ENCODE measurements around the gene KRT84.

Gene KRT84, protein sequence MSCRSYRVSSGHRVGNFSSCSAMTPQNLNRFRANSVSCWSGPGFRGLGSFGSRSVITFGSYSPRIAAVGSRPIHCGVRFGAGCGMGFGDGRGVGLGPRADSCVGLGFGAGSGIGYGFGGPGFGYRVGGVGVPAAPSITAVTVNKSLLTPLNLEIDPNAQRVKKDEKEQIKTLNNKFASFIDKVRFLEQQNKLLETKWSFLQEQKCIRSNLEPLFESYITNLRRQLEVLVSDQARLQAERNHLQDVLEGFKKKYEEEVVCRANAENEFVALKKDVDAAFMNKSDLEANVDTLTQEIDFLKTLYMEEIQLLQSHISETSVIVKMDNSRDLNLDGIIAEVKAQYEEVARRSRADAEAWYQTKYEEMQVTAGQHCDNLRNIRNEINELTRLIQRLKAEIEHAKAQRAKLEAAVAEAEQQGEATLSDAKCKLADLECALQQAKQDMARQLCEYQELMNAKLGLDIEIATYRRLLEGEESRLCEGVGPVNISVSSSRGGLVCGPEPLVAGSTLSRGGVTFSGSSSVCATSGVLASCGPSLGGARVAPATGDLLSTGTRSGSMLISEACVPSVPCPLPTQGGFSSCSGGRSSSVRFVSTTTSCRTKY

DNA sequence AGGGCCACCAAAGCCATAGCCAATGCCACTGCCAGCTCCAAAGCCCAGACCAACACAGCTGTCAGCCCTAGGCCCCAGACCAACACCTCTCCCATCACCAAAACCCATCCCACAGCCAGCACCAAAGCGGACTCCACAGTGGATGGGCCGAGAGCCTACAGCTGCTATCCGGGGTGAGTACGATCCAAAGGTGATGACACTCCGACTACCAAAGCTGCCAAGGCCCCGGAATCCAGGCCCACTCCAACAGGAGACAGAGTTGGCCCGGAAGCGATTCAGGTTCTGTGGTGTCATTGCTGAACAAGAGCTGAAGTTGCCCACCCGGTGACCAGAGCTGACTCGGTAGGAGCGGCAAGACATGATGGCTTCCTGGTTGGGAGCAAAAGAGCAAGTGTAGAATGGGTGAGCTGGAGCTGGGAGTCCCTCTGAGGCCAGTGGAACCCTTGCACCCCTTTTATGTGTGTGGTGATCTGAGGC, at the start of gene KRT84:
Gene KRT84, minus strand, starts transcription at position 427 of the 477 bp plus-strand sequence. Its CDS starts 67 bp downstream, at position 360.
- no peak for DNase-seq

DNA sequence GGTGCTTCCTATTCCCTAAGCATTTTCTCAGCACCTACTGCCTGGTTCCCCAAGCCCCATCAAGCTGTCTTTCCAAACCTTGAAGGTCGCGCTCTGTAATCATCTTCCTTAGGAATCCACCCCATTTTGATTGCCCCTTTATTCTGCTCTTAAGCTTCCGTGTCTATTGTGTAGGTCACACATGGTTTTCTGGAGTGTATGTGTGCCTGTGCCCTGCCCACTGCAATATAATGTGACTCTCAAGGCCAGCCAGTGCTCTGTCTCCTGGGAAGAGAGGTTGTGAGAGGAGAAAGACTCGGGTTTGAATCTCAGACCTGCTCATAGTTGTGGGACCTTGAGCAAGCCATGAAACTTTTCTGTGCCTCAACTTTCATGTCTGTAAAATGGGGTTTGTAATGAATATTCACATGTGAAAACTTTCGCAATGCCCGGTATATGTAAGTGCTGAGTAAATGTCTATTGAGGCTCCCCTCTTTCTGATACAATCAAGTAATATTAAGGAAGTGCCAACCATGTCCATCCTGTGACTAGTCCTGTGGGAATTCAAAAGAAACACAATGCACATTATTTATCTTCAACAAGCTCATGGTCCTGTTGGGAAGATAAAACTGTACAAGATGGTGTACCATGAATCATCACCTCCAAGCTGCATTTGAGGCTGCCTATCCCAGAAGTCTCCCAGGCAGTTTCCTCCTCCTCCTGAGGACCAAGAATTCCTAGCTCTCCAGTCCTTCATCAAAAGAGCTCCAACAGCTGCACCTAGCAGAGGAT, 49.5 kb upstream of the KRT84 start:
- DNase-seq = no peak

DNA sequence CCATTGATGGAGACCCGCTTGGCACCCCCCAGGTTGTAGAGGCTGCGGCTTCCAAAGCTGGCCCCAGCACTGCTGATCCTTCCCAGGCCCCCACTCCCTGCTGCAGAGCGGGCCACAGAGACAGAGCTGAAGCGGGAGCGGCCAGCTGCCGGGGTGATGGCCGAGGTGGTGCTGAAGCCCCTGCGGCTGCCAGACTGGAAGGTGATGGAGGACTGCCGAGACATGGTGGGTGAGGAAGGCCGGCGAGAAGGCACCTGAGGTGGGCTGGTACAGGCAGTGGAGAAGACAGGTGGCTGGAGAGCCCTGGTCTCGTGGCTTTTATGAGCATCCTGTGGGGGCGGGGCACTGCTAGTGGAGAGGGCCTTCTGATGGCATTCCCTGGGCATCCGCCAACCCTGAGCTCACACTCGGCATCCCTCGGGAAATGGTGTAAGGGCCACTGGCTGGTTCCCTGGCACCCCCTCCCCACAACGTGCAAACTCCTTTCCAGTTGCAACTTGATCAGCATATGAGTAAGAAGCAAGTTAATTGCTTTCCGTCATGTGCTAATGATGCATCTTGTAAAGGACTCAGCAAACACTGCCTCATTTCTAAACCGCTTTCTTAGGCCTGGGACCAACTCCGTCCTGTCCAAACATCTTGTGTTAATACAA, 48.8 kb upstream of the KRT84 start, which contains the start of gene KRT75:
Gene KRT75, minus strand, starts transcription at position 291 of the 653 bp plus-strand sequence. Its CDS starts 67 bp downstream, at position 224.
- no peak for DNase-seq

DNA sequence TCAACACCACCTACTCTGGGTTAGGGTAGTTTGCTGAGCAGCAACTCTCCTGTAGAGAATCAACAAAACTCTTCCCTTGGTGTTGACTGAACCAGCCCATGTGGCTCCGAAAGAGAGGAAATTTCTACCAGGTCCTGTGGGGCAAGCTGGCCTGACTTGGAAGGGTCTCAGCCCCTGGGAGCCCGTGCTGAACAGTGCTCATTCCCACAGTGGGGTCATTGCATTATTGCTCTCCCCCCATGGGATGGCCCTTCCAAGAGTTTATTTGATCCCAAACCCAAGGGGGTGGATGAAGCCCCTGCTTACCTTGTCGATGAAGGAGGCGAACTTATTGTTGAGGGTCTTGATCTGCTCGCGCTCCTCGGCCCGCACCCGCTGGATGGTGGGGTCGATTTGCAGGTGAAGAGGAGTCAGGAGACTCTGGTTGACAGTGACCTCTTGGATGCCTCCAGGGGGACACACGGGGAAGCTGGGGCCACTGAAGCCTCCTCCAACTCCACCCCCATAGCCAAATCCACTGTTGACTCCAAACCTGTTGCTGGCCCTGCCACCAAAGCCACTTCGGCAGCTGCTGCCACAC, 48.1 kb upstream of the KRT84 start:
- no peak for DNase-seq

DNA sequence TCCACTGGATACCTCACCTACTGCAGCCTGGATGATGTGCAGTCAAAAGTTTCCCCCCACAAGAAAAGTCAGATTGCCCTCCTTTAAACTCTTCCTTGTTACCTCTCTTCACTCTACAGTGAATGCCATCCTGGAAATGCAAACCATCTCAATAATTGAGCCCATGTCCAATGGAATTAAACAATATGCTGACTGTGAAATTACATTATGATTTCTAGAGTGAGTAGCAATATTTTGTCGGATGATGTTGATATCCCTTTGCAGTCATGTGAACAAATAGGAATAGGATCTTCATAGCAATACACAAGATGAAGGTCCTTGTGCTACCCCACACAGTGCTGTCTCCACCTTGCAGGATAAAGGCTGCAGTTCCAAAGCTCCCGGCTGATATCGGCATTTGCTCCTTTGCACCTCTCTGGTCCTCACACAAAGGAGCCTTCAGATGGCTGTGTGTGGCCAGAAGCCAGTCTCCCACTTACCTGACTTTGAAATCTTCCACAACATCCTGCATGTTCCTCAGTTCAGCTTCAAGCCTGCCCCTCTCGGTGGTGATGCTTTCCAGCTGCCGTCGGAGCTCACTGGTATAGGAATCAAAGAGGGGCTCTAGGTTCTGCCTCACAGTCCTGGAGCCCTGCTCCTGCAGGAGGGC, 47.2 kb upstream of the KRT84 start:
- no peak for DNase-seq

DNA sequence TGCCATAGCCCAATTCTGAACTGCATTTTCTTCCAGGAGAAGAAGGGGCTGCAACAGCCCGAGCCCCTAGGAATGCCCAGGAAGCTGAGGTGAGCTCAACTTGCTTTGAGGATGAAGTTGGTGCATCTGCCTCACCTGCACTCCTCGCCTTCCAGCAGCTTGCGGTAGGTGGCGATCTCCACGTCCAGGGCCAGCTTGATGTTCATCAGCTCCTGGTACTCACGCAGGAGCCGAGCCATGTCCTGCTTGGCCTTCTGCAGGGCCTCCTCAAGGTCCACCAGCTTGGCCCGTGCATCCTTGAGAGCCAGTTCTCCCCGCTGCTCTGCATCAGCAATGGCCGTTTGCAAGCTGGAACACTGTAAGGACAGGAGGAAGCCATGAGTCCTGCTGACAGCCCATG, 42.7 kb upstream of the KRT84 start:
- no peak for DNase-seq

DNA sequence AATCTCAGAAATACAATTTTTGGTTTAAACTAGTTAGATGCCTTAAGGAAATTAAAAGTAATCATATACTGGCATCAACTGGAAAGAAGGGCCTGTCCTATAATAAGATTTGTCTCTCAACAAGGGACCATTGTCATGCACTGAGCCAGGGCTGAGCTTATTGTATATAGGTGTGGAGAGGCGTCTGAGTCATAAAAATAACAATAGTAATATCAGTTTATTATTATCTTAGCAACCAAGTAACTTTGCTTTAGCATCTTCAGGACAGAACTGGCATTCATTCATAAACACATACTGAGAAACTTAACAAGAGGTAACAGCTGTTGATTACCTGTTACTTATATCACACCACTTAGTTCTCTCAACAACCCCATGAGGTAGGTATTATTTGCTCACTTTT, 41.6 kb upstream of the KRT84 start:
- no peak for DNase-seq

DNA sequence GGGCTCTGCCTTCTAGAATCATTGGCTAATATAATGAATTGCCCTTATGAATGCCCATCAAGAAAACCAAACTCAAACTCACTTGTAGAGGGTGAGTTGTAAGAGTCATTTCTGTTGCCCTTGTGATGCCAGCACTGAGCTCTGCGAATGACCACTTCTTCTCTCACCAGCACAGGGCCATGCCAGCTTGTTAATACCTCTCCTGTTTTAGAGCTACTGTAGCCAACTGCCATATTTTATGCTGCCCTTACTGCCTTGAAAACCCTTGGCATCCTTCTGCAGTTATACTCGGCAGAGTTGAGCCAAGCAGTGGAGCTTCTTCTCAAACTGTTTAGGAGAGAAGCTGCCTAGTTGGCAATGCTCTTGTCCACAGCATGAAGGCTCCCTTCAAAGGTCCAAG, 40.6 kb upstream of the KRT84 start:
- DNase-seq = no peak

DNA sequence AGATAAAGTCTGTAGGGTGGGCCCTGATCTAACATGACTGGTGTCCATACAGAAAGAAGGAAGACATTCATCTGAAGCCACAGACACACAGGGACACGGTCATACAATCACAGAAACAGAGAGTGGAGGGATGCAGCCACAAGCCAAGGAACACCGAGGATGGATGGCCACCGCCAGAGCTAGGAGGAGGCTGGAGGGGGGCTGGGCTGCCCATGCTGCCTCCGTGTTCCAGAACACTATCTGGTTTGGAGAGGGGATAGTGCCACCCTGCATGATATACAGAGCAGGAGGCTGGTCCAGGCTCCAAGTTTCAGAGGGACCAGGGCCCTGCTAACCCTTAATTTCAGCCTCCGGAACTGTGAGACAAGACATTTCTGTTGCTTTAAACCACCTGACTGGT, 40.0 kb upstream of the KRT84 start:
- no peak for DNase-seq

DNA sequence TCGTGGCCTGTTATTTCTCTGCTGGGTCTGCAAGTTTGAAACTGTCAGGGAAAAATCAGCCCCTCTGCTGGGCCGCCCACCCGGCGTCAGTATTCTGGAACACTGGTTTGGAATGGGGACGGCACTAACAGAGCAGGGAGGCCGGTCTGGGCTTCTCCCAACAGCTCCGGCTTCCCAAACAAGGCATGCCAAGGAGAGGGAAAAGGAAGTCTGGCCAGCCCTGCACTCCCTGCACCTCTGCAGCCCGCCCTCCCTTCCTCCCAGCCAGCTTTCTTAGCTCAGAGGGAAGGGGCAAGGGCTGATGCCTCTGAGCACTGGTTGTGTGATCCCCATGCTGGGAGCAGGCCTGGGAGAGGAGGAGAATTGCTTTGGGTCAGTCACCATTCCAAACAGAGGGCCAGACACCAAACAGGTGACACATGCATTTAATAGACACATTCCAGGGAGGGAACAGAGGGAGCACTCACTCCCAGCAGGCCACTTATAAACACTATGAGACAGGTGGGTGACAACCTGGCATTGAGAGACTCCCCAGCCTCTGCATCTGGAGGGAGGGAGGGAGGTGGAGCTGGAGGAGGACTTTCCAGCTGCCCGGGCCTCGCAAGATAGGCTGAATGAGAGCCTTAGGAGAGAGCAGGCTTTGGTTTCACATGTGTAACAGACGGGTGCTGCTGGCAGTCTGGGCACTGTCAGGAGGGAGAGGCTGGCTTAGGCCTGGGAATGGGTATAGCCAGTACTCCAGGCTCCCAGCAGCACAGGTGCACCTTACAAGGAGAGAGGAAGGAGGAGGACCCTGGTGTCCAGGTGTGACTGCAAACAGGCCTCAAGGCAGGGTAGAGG, 38.4 kb upstream of the KRT84 start:
- no peak for DNase-seq

DNA sequence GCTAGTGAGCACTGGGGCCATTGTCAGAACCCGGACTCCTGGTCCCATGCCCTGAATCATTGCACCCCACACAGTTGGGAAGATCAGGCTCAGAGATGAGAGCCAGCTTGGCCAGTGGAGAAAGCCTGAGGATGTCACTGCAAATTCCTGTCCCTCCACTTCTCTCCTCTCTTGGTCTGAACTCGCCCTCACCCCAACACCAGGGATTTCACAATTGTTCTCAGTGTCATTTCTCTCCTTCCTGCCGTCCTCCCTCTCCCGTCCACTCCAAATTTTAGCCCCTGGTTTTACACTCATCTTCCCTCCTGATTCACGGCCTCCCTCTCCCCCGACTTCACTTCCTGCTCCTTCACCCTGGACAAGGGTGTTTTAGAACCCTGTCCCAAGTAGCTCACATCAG, 37.6 kb upstream of the KRT84 start:
- no peak for DNase-seq

DNA sequence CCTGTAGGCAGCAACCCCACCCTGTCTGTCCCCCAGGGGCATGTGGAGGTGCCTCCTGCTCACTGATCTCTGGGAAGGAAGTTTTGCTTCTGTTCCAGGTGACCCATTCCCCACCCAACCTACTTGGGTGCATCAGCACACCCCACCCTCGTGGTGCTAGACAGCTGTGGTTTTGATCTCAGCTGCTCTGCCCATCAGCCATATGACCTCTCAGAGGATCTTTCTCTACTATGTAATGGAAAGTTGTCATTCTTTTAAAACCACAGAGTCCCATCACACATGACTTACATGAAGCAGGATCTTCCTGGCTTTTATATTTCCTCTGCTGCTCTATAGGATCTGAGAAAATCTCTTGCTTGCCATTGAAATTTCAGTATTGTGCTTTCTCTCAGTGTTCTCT, 34.2 kb upstream of the KRT84 start:
- no peak for DNase-seq

DNA sequence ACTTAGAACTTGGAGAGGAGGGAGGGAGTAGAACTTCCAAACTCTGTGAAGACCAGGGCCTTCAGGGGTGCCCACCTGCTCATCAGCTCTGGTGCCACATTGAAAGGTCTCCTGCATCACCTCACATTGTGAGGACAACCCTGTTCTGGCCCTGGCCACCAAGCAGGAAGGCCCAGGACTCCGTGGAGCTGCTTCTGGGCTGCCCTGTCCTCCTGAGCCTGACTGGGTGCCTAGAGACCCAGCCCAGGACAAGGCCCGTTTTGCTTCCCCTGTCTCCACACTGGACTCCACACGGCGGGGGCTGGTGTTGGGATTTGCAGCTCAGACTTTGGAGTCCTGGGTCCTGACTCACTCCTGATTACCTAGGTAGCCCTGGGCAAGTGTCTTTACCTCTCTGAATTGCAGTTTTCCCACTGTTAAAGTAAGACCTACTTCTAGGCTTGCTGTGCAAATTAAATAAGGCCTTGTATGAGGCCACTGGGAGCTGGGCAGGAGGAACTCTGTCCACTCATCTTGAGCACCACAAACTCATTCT, 33.2 kb upstream of the KRT84 start:
- no peak for DNase-seq

DNA sequence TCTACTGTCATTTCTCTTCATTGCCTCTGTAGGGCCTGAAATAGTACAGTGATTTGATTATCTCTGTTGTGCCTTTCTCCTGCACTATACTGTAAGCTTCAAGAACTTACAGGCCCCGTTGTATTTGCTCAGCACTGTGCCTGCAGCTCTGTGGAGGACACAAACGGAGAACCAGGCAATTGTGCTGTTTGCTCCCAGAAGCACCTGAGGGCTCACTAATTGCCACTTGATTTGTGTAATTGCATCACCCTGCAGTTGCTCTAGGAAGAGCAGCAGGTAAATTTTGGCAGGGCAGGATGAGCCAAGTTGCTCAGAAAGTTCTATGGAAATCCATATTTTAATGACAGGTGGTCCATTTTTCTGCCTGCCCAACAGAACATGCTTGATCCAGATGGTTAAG, 32.3 kb upstream of the KRT84 start:
- DNase-seq = no peak

DNA sequence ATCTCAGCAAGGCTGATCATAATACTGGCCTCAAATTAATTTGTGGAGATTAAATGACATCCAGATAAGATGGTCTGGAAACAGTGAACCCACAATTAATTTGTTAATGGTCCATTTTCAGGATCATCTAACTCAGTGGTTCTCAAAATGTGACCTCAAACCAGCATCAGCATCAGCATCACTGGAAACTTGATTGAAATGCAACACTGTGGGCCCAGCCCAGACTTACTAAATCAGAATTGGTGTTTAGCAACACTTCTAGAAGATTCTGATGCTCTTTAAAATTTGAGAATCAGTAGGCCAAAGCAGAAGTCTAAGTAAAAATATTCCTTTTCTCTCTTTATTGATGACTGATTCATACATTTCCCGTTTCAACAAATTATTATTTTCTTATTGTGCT, 31.3 kb upstream of the KRT84 start:
- no peak for DNase-seq

DNA sequence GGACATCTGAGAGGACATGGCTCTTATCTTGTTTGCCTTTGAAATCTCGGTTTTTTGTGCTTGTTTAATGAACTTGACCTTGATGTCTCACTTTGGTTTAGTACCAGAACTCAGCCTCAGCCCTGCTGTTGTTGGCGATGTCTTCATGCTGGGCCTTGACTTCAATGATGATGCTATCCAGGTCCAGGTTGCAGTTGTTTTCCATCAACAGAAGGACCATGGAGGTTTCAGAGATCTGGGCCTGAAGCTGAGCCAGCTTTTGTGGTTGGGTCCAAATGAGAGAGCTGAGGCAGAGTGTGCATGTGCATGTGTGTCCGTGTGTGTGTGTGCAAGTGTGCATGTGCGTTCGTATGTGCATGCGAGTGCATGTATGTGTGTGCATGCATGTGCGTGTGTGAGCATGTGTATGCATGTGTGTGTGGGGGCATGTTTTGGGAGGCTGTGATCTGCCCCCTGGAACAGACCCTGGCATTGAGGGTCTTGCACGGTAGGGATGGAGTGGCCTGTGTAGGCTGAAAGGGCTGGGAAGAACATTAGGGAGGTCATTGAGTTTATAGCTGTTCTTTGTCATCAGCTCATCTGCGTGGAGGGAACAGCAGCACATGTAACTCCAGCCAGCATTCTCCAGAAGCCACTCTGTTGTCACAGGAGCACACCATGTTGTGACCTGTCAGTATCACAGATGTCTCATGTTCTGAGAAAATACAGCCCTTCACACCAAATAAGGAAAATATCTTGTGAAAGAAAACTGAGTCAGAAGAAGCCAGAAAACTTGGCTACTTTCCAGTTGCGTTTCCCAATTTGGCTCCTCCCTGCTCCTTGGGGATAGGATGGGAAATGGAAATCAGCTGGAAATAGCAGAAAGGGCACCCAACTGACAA, 30.7 kb upstream of the KRT84 start:
- DNase-seq = no peak

DNA sequence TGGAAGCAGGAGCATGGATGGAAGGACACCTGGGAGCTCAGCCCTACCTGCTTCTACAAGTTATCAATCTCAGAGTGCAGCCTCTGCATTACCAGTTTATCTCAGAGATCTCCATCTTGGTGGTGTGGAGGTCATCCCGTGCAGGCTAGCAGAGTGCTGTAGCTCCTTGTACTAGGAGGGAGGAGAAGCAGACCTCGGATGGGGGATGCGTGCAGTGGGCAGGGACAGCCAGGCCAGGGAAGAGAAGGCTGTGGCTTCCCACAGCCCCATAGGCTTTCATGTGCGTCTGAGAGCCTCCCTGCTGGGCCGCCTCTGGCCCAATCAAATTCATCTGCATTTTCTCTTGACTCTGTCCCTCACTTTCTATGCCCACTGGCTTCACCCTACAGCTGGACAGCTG, 29.5 kb upstream of the KRT84 start:
- DNase-seq = no peak

DNA sequence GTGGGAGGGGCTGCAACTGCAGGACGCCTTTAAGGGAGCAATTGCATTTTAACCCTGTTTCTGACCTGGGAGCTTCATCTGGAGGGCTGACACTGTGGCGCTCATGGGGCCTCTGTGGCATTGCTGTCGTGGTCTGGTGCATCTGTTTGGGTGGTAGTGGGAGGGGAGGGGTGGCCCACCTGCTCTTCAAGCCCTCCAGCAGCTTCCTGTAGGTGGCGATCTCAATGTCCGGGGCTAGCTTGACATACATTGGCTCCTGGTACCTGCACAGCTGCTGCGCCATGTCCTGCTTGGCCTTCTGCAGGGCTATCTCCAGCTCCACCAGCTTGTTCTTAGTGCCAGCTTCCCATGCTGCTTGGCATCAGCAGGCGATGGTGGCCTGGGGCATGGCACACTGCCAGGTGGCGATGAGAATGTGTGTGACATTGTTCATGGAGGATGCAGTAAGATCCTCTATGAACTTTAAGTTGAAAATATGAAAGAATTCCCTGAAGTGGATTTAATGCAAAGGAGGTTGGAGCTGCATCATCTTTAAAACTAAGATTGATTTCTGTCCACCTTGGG, 28.4 kb upstream of the KRT84 start:
- no peak for DNase-seq

DNA sequence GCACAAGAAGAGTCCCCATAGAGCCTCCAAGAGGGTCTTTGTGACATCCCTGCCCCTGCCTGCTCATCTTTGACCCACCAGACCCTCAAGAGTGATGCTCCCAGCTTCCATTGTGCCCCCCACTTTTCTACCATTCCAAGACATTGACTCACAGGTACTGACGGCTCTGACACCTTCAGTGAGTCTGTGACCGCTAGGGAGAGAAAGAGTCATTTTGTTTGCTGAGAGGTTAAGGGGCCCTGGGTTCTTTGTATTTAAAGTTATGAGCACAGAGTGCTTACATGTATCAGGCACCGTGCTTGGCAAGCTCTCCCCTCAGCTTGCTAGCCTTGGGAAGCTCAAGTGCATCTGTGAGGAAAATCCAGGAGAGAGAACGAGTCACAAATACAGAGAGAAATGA, 27.8 kb upstream of the KRT84 start:
- DNase-seq = no peak

DNA sequence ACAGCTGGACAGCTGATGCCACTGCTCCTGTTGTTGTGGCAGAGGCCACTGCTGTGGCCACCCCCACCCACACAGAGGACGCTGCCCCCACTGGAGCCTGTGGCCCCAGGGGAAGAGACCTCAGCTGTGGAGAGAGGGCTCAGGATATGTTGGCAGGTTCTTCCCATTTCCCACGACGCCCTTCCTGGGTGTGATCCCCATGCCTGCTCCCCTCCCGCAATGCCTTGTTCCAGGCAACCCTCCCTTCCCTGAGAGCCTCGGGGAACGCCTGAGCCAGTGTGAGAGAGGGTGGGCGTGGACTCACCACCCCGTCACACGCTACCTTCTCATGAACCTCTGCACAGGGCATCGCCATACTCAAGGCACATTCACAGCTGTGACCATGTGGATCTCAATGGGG, 26.4 kb upstream of the KRT84 start:
- no peak for DNase-seq

Measured in activated CD8-positive, alpha-beta memory T cell treated with anti-CD3 and anti-CD28 coated beads, Interleukin-2, amount 50 U/mL, for 48 hours (primary cell).